ENCODE results near the gene CCHCR1. TPM values are rescaled to one million over a fixed set of nuclear protein-coding genes. Genes with fewer than 3 reads are reported as not detected.

CCHCR1 gene
- total and polyA plus RNA-seq, 7 experiments from 2014 or later, result 6.9 to 46.4 (median 24.2) TPM

- ChIA-PET POLR2A (interaction anchor here (0.7 to 1.4 kb wide), 2 partner anchors 15 to 645 kb away, joined by 4 read pairs; no protein-coding TSS in a partner anchor), CTCF (interaction anchor here (1.3 kb wide), 1 partner anchor 10 kb away, joined by 4 read pairs; no protein-coding TSS in a partner anchor)
- intact Hi-C loops (cut with micrococcal nuclease), result no loop called here
- H3K27me3 Mint-ChIP-seq, result peaks cover 0 to 19% (median 8%) of the 10 kb centered on the region in 5 donors
- no peaks in the 10 kb centered on the region for H3K9me3 Mint-ChIP-seq
- Histone ChIP-seq H3K4me3 (ENCODE audit: low read length) (no peak overlapping the region), H3K36me3 (ENCODE audit: control insufficient read depth in 2 of 3, insufficient read depth in 3 of 3, low read length in 3 of 3) (no peaks in the 10 kb centered on the region), H3K27me3 (ENCODE audit: control insufficient read depth in 2 of 2, insufficient read depth in 2 of 2, low read length in 2 of 2) (no peaks in the 10 kb centered on the region), H3K9me3 (ENCODE audit: control insufficient read depth in 2 of 3, low read length in 3 of 3) (no peaks in the 10 kb centered on the region), H3K4me1 (ENCODE audit: control insufficient read depth in 2 of 2, insufficient read depth in 2 of 2, low read length in 2 of 2) (no peaks in the 10 kb centered on the region), H3K27ac (ENCODE audit: low read depth, low read length) (no peak overlapping the region)
- H3K4me1 Mint-ChIP-seq, result peaks cover 0 to 22% (median 5%) of the 10 kb centered on the region in 7 donors
- DNase-seq (no peak), ATAC-seq (no peak)
- H3K36me3 Mint-ChIP-seq, result no peaks in the 10 kb centered on the region
- no peak overlapping the region for H3K27ac Mint-ChIP-seq
- H3K4me3 Mint-ChIP-seq, result no peak overlapping the region
These were observed 46.6 kb downstream of the CCHCR1 start for GRCh38 chr6:31110825-31111582.

- H3K4me1 ChIP-seq (ENCODE audit: control insufficient read depth in 2 of 2, insufficient read depth in 2 of 2, low read length in 2 of 2), result no peaks in the 10 kb centered on the region
- Mint-ChIP-seq H3K36me3 (no peaks in the 10 kb centered on the region), H3K4me3 (no peak overlapping the region), H3K9me3 (no peaks in the 10 kb centered on the region), H3K27me3 (peaks cover 0 to 11% (median 8%) of the 10 kb centered on the region in 5 donors), H3K4me1 (peaks cover 0 to 10% (median 4%) of the 10 kb centered on the region in 7 donors), H3K27ac (no peak overlapping the region)
- CTCF ChIA-PET, result no interaction called here
- ATAC-seq, result no peak
- no peak for DNase-seq
- no peak overlapping the region for H3K27ac ChIP-seq (ENCODE audit: low read depth, low read length)
- no peaks in the 10 kb centered on the region for H3K9me3 ChIP-seq (ENCODE audit: control insufficient read depth in 2 of 3, low read length in 3 of 3)
- H3K27me3 ChIP-seq (ENCODE audit: control insufficient read depth in 2 of 2, insufficient read depth in 2 of 2, low read length in 2 of 2), result no peaks in the 10 kb centered on the region
- POLR2A ChIA-PET, result no interaction called here
- H3K36me3 ChIP-seq (ENCODE audit: control insufficient read depth in 2 of 3, insufficient read depth in 3 of 3, low read length in 3 of 3), result no peaks in the 10 kb centered on the region
- no peak overlapping the region for H3K4me3 ChIP-seq (ENCODE audit: low read length)
- intact Hi-C loops (cut with micrococcal nuclease), result no loop called here
These were observed 50.5 kb downstream of the CCHCR1 start for GRCh38 chr6:31107052-31107451.

- H3K9me3 ChIP-seq (ENCODE audit: control insufficient read depth in 2 of 3, low read length in 3 of 3), result no peaks in the 10 kb centered on the region
- no peak overlapping the region for H3K27ac Mint-ChIP-seq
- peaks cover 0 to 3% (median 0%) of the 10 kb centered on the region in 11 donors for H3K9me3 Mint-ChIP-seq
- no peak for ATAC-seq
- H3K4me3 Mint-ChIP-seq, result no peak overlapping the region
- no peak overlapping the region for H3K27ac ChIP-seq (ENCODE audit: low read depth, low read length)
- H3K4me1 Mint-ChIP-seq, result peaks cover 0 to 8% (median 4%) of the 10 kb centered on the region in 7 donors
- peaks cover 0 to 16% (median 0%) of the 10 kb centered on the region in 5 donors for H3K27me3 Mint-ChIP-seq
- no peaks in the 10 kb centered on the region for H3K36me3 Mint-ChIP-seq
- no peak overlapping the region for H3K4me3 ChIP-seq (ENCODE audit: low read length)
- ChIA-PET CTCF (interaction anchor here (1.2 to 1.5 kb wide), 2 partner anchors 9 to 17 kb away, joined by 3 to 6 read pairs; no protein-coding TSS in a partner anchor), POLR2A (interaction anchor here (0.6 to 1.8 kb wide), 3 partner anchors 10 to 26 kb away, joined by 3 to 7 read pairs (median 5); partner anchors contain the start of gene PSORS1C1)
- no peak for DNase-seq
- no peaks in the 10 kb centered on the region for H3K36me3 ChIP-seq (ENCODE audit: control insufficient read depth in 2 of 3, insufficient read depth in 3 of 3, low read length in 3 of 3)
- intact Hi-C loops (cut with micrococcal nuclease), result loop anchor here in 1 of 2 donors (2.0 kb wide), 1 partner anchor 16 kb away; no protein-coding TSS in a partner anchor
- H3K27me3 ChIP-seq (ENCODE audit: control insufficient read depth in 2 of 2, insufficient read depth in 2 of 2, low read length in 2 of 2), result no peaks in the 10 kb centered on the region
- H3K4me1 ChIP-seq (ENCODE audit: control insufficient read depth in 2 of 2, insufficient read depth in 2 of 2, low read length in 2 of 2), result no peaks in the 10 kb centered on the region
These were observed 54.5 kb downstream of the CCHCR1 start for GRCh38 chr6:31103136-31103535.

GRCh38 chr6:31098449-31098938 is 59.1 kb downstream of the CCHCR1 start:
- Mint-ChIP-seq H3K27ac (peak overlapping the region in 2 of 9 donors; percentile 20 to 59), H3K27me3 (peaks cover 0 to 21% (median 0%) of the 10 kb centered on the region in 5 donors), H3K4me1 (peaks cover 16 to 49% (median 44%) of the 10 kb centered on the region in 7 donors), H3K9me3 (peaks cover 0 to 3% (median 0%) of the 10 kb centered on the region in 11 donors), H3K36me3 (peaks cover 0 to 1% (median 0%) of the 10 kb centered on the region in 5 donors), H3K4me3 (no peak overlapping the region)
- ATAC-seq, result no peak
- DNase-seq, result no peak
- Histone ChIP-seq H3K27ac (ENCODE audit: low read depth, low read length) (no peak overlapping the region), H3K4me1 (ENCODE audit: control insufficient read depth in 2 of 2, insufficient read depth in 2 of 2, low read length in 2 of 2) (peaks cover 28 to 34% of the 10 kb centered on the region in 2 donors), H3K4me3 (ENCODE audit: low read length) (no peak overlapping the region), H3K27me3 (ENCODE audit: control insufficient read depth in 2 of 2, insufficient read depth in 2 of 2, low read length in 2 of 2) (no peaks in the 10 kb centered on the region), H3K36me3 (ENCODE audit: control insufficient read depth in 2 of 3, insufficient read depth in 3 of 3, low read length in 3 of 3) (no peaks in the 10 kb centered on the region), H3K9me3 (ENCODE audit: control insufficient read depth in 2 of 3, low read length in 3 of 3) (no peaks in the 10 kb centered on the region)
- ChIA-PET CTCF (no interaction called here), POLR2A (no interaction called here)
- intact Hi-C loops (cut with micrococcal nuclease), result no loop called here

GRCh38 chr6:31096656-31097055 is 60.9 kb downstream of the CCHCR1 start:
- peaks cover 16 to 54% (median 42%) of the 10 kb centered on the region in 7 donors for H3K4me1 Mint-ChIP-seq
- Histone ChIP-seq H3K36me3 (ENCODE audit: control insufficient read depth in 2 of 3, insufficient read depth in 3 of 3, low read length in 3 of 3) (no peaks in the 10 kb centered on the region), H3K27ac (ENCODE audit: low read depth, low read length) (no peak overlapping the region), H3K4me1 (ENCODE audit: control insufficient read depth in 2 of 2, insufficient read depth in 2 of 2, low read length in 2 of 2) (peaks cover 28 to 39% of the 10 kb centered on the region in 2 donors), H3K4me3 (ENCODE audit: low read length) (no peak overlapping the region), H3K27me3 (ENCODE audit: control insufficient read depth in 2 of 2, insufficient read depth in 2 of 2, low read length in 2 of 2) (no peaks in the 10 kb centered on the region), H3K9me3 (ENCODE audit: control insufficient read depth in 2 of 3, low read length in 3 of 3) (no peaks in the 10 kb centered on the region)
- H3K36me3 Mint-ChIP-seq, result peaks cover 0 to 1% (median 0%) of the 10 kb centered on the region in 5 donors
- CTCF ChIA-PET, result interaction anchor here (0.6 to 2.5 kb wide), 5 partner anchors 9 to 745 kb away, joined by 3 to 15 read pairs (median 4); partner anchors contain the start of gene PSORS1C1
- intact Hi-C loops (cut with micrococcal nuclease), result no loop called here
- no peak for ATAC-seq
- peak overlapping the region in 4 of 10 donors; percentile 41 to 64 (median 55) for H3K4me3 Mint-ChIP-seq
- POLR2A ChIA-PET, result interaction anchor here (0.6 to 2.3 kb wide), 6 partner anchors 10 to 567 kb away, joined by 3 to 9 read pairs (median 4); no protein-coding TSS in a partner anchor
- peaks cover 0 to 3% (median 0%) of the 10 kb centered on the region in 11 donors for H3K9me3 Mint-ChIP-seq
- H3K27me3 Mint-ChIP-seq, result peaks cover 0 to 16% (median 0%) of the 10 kb centered on the region in 5 donors
- H3K27ac Mint-ChIP-seq, result peak overlapping the region in 3 of 9 donors; percentile 51 to 98 (median 93)
- no peak for DNase-seq

GRCh38 chr6:31096215-31096614 is 61.4 kb downstream of the CCHCR1 start:
- ATAC-seq (no peak), DNase-seq (no peak)
- peaks cover 16 to 54% (median 42%) of the 10 kb centered on the region in 7 donors for H3K4me1 Mint-ChIP-seq
- H3K36me3 Mint-ChIP-seq, result peaks cover 0 to 1% (median 0%) of the 10 kb centered on the region in 5 donors
- Histone ChIP-seq H3K36me3 (ENCODE audit: control insufficient read depth in 2 of 3, insufficient read depth in 3 of 3, low read length in 3 of 3) (no peaks in the 10 kb centered on the region), H3K27me3 (ENCODE audit: control insufficient read depth in 2 of 2, insufficient read depth in 2 of 2, low read length in 2 of 2) (no peaks in the 10 kb centered on the region), H3K27ac (ENCODE audit: low read depth, low read length) (no peak overlapping the region), H3K4me1 (ENCODE audit: control insufficient read depth in 2 of 2, insufficient read depth in 2 of 2, low read length in 2 of 2) (peaks cover 28 to 39% of the 10 kb centered on the region in 2 donors), H3K9me3 (ENCODE audit: control insufficient read depth in 2 of 3, low read length in 3 of 3) (no peaks in the 10 kb centered on the region), H3K4me3 (ENCODE audit: low read length) (no peak overlapping the region)
- peak overlapping the region in 6 of 10 donors; percentile 21 to 64 (median 55) for H3K4me3 Mint-ChIP-seq
- CTCF ChIA-PET, result interaction anchor here (0.6 to 3.5 kb wide), 6 partner anchors 9 to 745 kb away, joined by 3 to 21 read pairs (median 8); partner anchors contain the start of genes PSORS1C1 and VARS2
- peak overlapping the region in 6 of 9 donors; percentile 51 to 98 (median 78) for H3K27ac Mint-ChIP-seq
- intact Hi-C loops (cut with micrococcal nuclease), result no loop called here
- H3K9me3 Mint-ChIP-seq, result peaks cover 0 to 3% (median 0%) of the 10 kb centered on the region in 11 donors
- peaks cover 0 to 16% (median 0%) of the 10 kb centered on the region in 5 donors for H3K27me3 Mint-ChIP-seq
- POLR2A ChIA-PET, result interaction anchor here (0.9 to 2.3 kb wide), 5 partner anchors 9 to 207 kb away, joined by 3 to 9 read pairs (median 4); no protein-coding TSS in a partner anchor
